NCI-H446 treated with DMSO at 0.1 percent for 48 hours (cell line): Measurements from ENCODE around the gene MCCD1.

Experiments used
- DNase-seq: peaks from one replicate; lab custom pipeline; 2025; lab: John Stamatoyannopoulos, UW

The MCCD1 gene

GRCh38 chr6:31513456-31514165 lies 15.2 kb upstream of the MCCD1 start:
- no peak for DNase-seq

- no peak for DNase-seq
Observed at GRCh38 chr6:31521835-31522234, 6.9 kb upstream of the MCCD1 start.

DNA sequence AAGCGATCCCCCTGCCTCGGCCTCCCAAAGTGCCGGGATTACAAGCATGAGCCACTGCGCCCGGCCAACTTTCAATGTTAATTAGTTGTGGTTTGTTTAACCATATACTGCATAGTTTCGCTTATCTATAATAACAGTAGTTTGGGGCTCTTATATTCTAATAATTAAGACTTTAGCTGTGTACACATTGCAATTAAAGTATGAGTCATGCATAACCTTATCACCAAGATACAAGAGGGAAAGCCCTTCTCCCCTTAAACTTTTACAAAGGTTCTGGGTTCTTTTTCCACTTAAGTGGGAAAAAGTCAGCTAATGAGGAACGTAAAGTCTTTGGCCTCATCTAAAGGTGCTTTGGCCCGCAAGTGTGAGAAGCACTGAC lies 3.2 kb upstream of the MCCD1 start:
- no peak for DNase-seq

- DNase-seq, result no peak
Observed at GRCh38 chr6:31525932-31526591, 2.7 kb upstream of the MCCD1 start.

DNA sequence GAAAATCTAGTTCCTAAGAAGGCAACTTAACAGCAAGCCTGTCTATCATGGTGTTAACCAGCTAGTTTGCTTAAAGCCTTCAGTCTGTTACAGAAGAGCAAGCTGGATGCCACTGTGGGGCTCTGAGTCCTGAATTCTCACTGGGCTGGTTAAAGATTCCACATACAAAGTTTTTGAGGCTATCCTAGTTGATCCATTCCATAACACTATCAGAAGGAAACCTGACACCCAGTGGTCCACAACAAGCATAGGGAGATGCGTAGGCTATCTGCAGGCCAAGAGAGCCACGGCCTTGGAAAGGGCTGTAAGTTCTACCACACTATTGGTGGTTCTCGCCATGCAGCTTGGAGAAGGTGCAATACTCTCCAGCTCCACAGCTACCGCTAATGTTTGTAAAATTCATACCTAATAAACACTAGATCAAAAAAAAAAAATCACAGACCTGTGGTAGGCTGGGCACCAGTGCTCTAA lies 420 bp upstream of the MCCD1 start:
- DNase-seq, result no peak

DNA sequence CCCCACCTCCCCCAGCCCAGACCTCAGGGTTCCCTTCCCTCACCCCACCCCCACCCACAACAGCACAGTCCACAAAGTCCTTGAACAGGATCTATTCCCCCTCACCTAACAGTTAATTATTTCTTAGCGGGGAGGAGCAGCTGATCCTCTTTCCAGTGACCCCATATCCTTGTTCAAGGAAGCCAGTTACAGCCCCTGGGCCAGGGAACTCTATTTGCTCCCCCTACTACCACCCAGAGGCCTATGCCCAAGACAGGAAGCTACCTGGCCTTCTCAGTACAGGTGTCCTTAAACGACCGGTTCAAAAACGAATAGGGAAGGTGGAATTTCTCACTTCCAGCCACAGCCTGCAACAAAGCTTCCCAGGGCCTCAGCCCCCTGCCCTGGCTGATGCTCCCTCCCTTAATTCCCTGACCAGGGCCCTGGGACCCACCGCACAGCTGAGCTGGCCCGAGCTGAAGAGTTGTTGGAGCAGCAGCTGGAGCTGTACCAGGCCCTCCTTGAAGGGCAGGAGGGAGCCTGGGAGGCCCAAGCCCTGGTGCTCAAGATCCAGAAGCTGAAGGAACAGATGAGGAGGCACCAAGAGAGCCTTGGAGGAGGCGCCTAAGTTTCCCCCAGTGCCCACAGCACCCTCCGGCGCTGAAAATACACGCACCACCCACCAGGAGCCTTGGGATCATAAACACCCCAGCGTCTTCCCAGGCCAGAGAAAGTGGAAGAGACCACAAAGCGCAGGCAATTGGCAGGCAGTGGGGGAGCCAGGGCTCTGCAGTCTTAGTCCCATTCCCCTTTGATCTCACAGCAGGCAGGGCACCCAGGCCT lies 778 bp downstream of the MCCD1 start:
- no peak for DNase-seq

GRCh38 chr6:31530659-31531058 lies 1.9 kb downstream of the MCCD1 start:
- no peak for DNase-seq

DNA sequence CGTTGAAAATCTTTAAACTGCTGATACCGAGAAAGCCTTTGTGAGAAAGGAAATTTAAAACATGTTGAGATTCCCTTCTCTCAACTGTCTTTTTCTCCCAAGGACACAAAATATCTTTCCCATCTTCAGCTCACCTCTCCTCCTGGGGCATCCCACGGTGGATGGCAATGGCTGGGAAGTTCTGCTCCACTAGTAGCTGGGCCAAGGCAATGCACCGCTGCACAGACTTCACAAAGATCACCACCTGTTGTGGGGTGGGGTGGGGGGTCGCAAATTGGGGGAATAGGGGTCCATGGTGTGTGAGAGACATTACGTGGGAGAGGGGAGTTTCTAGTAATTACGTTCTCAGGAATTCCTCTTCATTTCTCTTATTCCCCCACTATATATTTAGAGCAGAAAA lies 2.4 kb downstream of the MCCD1 start:
- DNase-seq, result no peak

DNA sequence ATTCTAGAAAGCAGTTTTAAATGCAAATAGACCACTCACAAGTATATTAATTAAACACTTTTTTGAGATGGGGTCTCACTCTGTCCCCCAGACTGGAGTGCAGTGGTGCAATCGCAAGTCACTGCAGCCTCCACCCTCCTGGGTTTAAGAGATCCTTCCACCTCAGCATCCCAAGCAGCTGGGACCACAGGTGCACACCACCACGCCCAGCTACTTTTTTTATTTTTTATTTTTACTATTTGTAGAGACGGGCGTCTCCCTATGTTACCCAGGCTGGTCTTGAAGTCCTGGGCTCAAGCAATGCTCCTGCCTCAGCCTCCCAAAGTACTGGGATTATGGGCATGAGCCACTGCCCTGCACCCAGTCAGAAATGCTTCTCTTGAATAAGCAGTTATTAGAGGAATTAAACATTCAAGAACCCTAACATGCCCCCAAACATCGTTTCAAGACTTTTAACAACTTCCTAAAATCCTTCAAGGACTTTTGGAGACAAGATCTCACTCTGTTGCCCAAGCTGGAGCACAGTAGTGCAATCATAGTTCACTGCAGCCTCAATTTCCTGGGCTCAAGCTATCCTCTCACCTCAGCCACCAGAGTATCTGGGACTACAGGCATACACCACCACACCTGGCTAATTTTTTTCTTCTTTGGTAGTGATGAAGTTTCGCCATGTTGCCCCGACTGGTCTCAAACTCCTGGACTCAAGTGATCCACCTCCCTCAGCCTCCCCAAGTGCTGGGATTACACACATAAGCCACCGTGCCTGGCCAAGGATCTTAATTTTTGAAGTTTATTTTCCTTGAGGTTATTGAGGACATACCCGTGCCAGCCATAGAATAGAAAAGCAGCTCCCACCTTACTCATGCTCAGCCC lies 3.2 kb downstream of the MCCD1 start:
- no peak for DNase-seq

DNA sequence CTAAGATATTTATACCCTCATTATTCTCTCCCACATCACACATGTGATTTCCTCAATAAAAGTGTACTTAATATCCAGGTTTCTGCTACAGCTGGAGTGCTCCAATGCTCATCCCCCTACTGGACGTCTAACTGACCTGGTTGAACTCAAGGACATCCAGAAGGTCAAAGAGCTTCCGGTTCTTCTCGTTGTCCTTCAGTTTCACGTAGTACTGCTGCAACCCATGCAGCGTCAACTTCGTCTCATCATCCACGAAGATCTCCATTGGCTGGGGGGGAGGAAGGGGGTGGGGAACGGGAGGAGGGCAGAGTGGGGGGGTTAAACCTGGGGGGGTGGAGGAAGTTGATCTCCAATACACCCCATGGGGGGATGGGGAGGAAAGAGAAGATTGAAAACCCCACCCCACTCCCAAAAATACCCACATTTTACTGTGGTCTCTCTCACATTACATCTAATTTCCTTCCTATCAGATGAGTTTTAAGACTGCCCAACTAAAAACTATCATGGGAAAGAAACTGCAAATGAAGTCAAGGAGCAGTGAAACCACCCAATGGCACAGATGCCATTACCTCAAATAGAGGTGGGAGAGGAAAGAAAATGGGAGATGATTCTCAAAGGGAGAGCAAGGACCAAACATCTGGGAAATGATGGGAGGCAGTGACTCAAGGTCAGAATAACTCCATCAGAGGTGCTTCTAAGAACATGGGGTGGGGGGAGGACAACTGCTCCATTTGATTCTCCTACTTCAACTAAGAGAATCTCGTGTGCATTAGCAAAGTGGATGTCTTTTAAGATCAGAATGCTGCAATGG lies 4.1 kb downstream of the MCCD1 start:
- no peak for DNase-seq

DNA sequence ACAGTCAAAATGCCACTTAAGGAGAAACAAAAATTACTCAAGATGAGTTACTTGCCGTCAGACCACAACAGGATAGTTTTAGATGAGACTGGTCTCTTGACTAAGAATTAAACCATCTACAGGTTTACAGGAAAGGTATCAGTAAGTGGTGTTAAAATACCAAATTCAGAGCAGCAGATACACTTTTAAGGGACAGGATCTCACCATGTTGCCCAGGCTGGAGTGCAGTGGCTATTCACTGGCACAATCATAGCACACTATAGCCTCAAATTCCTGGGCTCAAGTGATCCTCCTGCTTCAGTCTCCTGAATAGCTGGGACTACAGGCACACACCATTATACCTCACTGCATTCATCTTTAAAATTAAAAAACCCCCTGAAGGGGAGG lies 4.7 kb downstream of the MCCD1 start:
- DNase-seq, result no peak

GRCh38 chr6:31534011-31534410 lies 5.2 kb downstream of the MCCD1 start:
- no peak for DNase-seq

GRCh38 chr6:31534521-31535040 lies 5.8 kb downstream of the MCCD1 start:
- no peak for DNase-seq

DNA sequence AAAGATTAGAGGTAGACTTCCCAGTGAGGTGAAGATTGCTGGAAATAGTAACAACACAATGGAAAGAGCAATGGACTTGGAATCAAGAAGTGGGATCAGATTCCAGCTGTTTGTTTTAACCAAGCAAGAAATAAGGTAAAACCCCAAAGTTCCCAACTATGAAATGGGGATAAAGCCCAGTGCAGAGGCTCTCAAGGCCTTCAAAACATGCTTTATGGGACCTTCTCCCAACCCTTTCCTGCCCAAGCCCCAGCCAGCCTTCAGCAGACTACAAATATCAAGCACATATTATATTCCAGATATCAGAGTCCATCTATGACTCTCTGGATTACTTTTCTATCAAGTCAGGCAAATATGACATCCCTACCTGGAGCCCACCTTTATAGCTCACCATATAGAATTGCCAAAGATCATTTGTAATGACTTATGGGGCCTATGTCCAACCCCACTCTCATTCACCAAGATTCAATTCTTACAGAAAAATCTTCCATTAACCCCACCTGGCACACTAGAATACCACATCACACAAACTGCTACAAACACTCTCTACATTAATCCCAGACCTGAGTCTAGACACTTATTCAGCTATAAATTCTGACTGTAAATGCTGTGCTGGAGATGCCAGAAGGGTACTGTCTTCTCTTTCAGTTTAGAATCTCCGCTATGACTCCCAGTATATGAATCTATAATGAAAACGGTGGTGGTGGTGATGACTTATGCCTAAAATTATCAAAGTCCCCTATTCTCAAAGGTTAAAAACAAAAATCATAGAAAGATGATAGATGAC lies 7.0 kb downstream of the MCCD1 start:
- DNase-seq, result no peak

- no peak for DNase-seq
Observed at GRCh38 chr6:31538805-31539400, 10.1 kb downstream of the MCCD1 start.

- DNase-seq, result no peak
Observed at GRCh38 chr6:31540640-31541039, 11.9 kb downstream of the MCCD1 start.

GRCh38 chr6:31541059-31541657 lies 12.4 kb downstream of the MCCD1 start:
- DNase-seq, result no peak

DNA sequence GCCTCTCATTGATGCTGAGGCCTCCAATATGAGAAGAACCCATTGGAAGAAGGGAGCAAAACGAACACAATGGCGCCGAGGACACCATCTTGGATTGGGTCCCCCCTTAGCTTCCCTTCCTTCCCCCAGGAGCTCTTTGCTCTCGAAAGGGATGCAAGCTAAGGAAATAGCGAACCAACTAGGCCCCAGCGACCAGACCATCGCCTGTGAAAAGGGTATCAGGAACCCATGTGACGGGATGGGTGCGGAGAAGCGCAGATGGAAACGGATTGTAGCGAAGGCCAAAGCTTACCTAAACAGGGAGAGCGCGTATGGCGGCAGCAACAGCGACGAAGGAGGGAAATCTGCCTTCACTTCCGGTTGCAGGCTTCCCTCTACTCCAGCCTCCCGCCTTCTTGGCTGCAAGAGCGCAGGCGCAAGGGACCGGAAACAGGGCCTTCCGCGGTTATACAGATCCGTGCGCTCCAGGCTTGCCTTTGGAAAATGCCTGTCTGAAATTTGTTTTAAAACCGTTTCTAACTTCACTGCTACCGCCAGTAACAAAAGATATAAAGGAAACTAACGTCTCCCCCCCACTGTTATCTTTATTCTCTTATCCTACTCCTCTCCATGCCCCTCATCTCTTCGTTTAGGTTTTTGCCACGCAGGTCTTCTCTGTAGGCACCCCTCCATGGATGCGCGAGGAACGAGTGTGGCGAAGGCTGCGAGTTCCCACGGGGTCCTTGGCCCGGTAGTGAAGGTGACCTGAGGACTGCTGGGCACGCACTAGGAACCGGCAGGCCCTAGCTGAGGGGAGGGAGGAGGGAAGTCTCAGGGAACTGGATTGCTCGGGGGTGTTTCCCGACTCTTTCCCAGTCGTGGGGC lies 13.1 kb downstream of the MCCD1 start, which contains the start of gene DDX39B:
DDX39B (minus strand) TSS at position 346 of the 864 bp plus-strand sequence. CDS start 1,471 bp downstream, outside the sequence.
- peak; percentile 96 for DNase-seq
